ENCODE measurements around the gene GPN1. TPM values are rescaled to one million over a fixed set of nuclear protein-coding genes. Genes with fewer than 3 reads are reported as not detected.

The GPN1 gene
- total and polyA plus RNA-seq, 10 donors = 18.0 to 29.4 (median 23.9) TPM

GRCh38 chr2:27638709-27639108 is 9.9 kb downstream of the GPN1 start:
- whole genome bisulfite sequencing, 5 donors = 57 to 87% (median 63%) methylated on average over 3 of the region's 3 CpGs
- Histone ChIP-seq H3K9me3 (no peaks in the 10 kb centered on the region), H3K27ac (no peak overlapping the region), H3K4me3 (no peak overlapping the region), H3K27me3 (replicated peaks in 1 of 7) (no peaks in the 10 kb centered on the region), H3K36me3 (peaks cover 8 to 100% (median 92%) of the 10 kb centered on the region in 6 donors), H3K4me1 (peaks cover 0 to 4% (median 0%) of the 10 kb centered on the region in 6 donors)
- TF ChIP-seq POLR2A (IDR thresholded peaks at IDR 0.05) (no peak), POLR2AphosphoS5 (IDR thresholded peaks at IDR 0.05) (no peak), CTCF (IDR thresholded peaks at IDR 0.05 in 8 of 11, conservative IDR thresholded peaks at IDR 0.05 in 3 of 11) (no peak)
- intact Hi-C loops (cut with DNase I; ENCODE audit: low total_unique reads) = no loop called here
- no peak for DNase-seq

GRCh38 chr2:27640722-27641245 is 11.9 kb downstream of the GPN1 start:
- H3K27me3 ChIP-seq (replicated peaks in 1 of 7) = no peaks in the 10 kb centered on the region
- no peak overlapping the region for H3K27ac ChIP-seq
- DNase-seq = no peak
- TF ChIP-seq POLR2A (IDR thresholded peaks at IDR 0.05) = no peak
- TF ChIP-seq CTCF (IDR thresholded peaks at IDR 0.05 in 8 of 11, conservative IDR thresholded peaks at IDR 0.05 in 3 of 11) = no peak
- TF ChIP-seq POLR2AphosphoS5 (IDR thresholded peaks at IDR 0.05) = no peak
- H3K4me3 ChIP-seq = no peak overlapping the region
- WGBS, 5 donors = 78 to 95% (median 93%) methylated on average over 2 of the region's 2 CpGs
- peaks cover 4 to 100% (median 87%) of the 10 kb centered on the region in 6 donors for H3K36me3 ChIP-seq
- peaks cover 0 to 4% (median 0%) of the 10 kb centered on the region in 6 donors for H3K4me1 ChIP-seq
- H3K9me3 ChIP-seq = no peaks in the 10 kb centered on the region
- intact Hi-C loops (cut with DNase I; ENCODE audit: low total_unique reads) = no loop called here

- intact Hi-C loops (cut with DNase I; ENCODE audit: low total_unique reads) = no loop called here
- peaks cover 4 to 100% (median 87%) of the 10 kb centered on the region in 6 donors for H3K36me3 ChIP-seq
- no peaks in the 10 kb centered on the region for H3K4me1 ChIP-seq
- DNase-seq = no peak
- no peak for TF ChIP-seq POLR2AphosphoS5 (IDR thresholded peaks at IDR 0.05)
- TF ChIP-seq CTCF (IDR thresholded peaks at IDR 0.05 in 8 of 11, conservative IDR thresholded peaks at IDR 0.05 in 3 of 11) = no peak
- no peak for TF ChIP-seq POLR2A (IDR thresholded peaks at IDR 0.05)
- no peaks in the 10 kb centered on the region for H3K27me3 ChIP-seq (replicated peaks in 1 of 7)
- no peak overlapping the region for H3K27ac ChIP-seq
- H3K9me3 ChIP-seq = no peaks in the 10 kb centered on the region
- no peak overlapping the region for H3K4me3 ChIP-seq
These were observed 16.3 kb downstream of the GPN1 start for GRCh38 chr2:27645197-27645596.

- TF ChIP-seq CTCF (IDR thresholded peaks at IDR 0.05 in 8 of 11, conservative IDR thresholded peaks at IDR 0.05 in 3 of 11) (no peak), POLR2A (IDR thresholded peaks at IDR 0.05) (no peak), POLR2AphosphoS5 (IDR thresholded peaks at IDR 0.05) (no peak)
- no peak overlapping the region for H3K4me3 ChIP-seq
- DNase-seq = no peak
- peaks cover 5 to 100% (median 88%) of the 10 kb centered on the region in 6 donors for H3K36me3 ChIP-seq
- H3K9me3 ChIP-seq = no peaks in the 10 kb centered on the region
- H3K27me3 ChIP-seq (replicated peaks in 1 of 7) = no peaks in the 10 kb centered on the region
- intact Hi-C loops (cut with DNase I; ENCODE audit: low total_unique reads) = no loop called here
- H3K4me1 ChIP-seq = no peaks in the 10 kb centered on the region
- H3K27ac ChIP-seq = no peak overlapping the region
These were observed 18.4 kb downstream of the GPN1 start for GRCh38 chr2:27647289-27647688.

All from spleen (tissue), 11 donors.